ENCODE measurements around the gene ZNF555.

Gene ZNF555

GRCh38 chr19:2822846-2823245 lies 18.4 kb upstream of the ZNF555 start:
- in situ Hi-C loops (cut with MboI; ENCODE audit: low sequenced_read_pairs): no loop called here

GRCh38 chr19:2823646-2824045 lies 17.6 kb upstream of the ZNF555 start:
- in situ Hi-C loops (cut with MboI; ENCODE audit: low sequenced_read_pairs): no loop called here

GRCh38 chr19:2824129-2824528 lies 17.1 kb upstream of the ZNF555 start:
- in situ Hi-C loops (cut with MboI; ENCODE audit: low sequenced_read_pairs): no loop called here

GRCh38 chr19:2827022-2827421 lies 14.3 kb upstream of the ZNF555 start:
- in situ Hi-C loops (cut with MboI; ENCODE audit: low sequenced_read_pairs): no loop called here

- in situ Hi-C loops (cut with MboI; ENCODE audit: low sequenced_read_pairs): no loop called here
Observed at GRCh38 chr19:2827840-2828489, 13.3 kb upstream of the ZNF555 start.

- in situ Hi-C loops (cut with MboI; ENCODE audit: low sequenced_read_pairs): no loop called here
Observed at GRCh38 chr19:2834294-2834871, 6.9 kb upstream of the ZNF555 start.

GRCh38 chr19:2837430-2837829 lies 3.8 kb upstream of the ZNF555 start:
- in situ Hi-C loops (cut with MboI; ENCODE audit: low sequenced_read_pairs): no loop called here

- in situ Hi-C loops (cut with MboI; ENCODE audit: low sequenced_read_pairs): no loop called here
Observed at GRCh38 chr19:2841855-2842574, 740 bp downstream of the ZNF555 start.

- in situ Hi-C loops (cut with MboI; ENCODE audit: low sequenced_read_pairs): no loop called here
Observed at GRCh38 chr19:2845107-2845506, 3.8 kb downstream of the ZNF555 start.

GRCh38 chr19:2846180-2846894 lies 5.1 kb downstream of the ZNF555 start:
- in situ Hi-C loops (cut with MboI; ENCODE audit: low sequenced_read_pairs): no loop called here

GRCh38 chr19:2847507-2847906 lies 6.2 kb downstream of the ZNF555 start:
- in situ Hi-C loops (cut with MboI; ENCODE audit: low sequenced_read_pairs): no loop called here

- in situ Hi-C loops (cut with MboI; ENCODE audit: low sequenced_read_pairs): no loop called here
Observed at GRCh38 chr19:2848616-2849015, 7.3 kb downstream of the ZNF555 start.

- in situ Hi-C loops (cut with MboI; ENCODE audit: low sequenced_read_pairs): no loop called here
Observed at GRCh38 chr19:2850256-2850925, 9.1 kb downstream of the ZNF555 start.

GRCh38 chr19:2852598-2852997 lies 11.3 kb downstream of the ZNF555 start:
- in situ Hi-C loops (cut with MboI; ENCODE audit: low sequenced_read_pairs): no loop called here

- in situ Hi-C loops (cut with MboI; ENCODE audit: low sequenced_read_pairs): no loop called here
Observed at GRCh38 chr19:2853015-2853606, 11.8 kb downstream of the ZNF555 start.

- in situ Hi-C loops (cut with MboI; ENCODE audit: low sequenced_read_pairs): no loop called here
Observed at GRCh38 chr19:2854849-2855248, 13.6 kb downstream of the ZNF555 start.

GRCh38 chr19:2856457-2857050 lies 15.3 kb downstream of the ZNF555 start:
- in situ Hi-C loops (cut with MboI; ENCODE audit: low sequenced_read_pairs): no loop called here

- in situ Hi-C loops (cut with MboI; ENCODE audit: low sequenced_read_pairs): no loop called here
Observed at GRCh38 chr19:2858864-2859263, 17.6 kb downstream of the ZNF555 start.

- in situ Hi-C loops (cut with MboI; ENCODE audit: low sequenced_read_pairs): no loop called here
Observed at GRCh38 chr19:2863816-2864215, 22.5 kb downstream of the ZNF555 start.

GRCh38 chr19:2865334-2866100 lies 24.2 kb downstream of the ZNF555 start:
- in situ Hi-C loops (cut with MboI; ENCODE audit: low sequenced_read_pairs): no loop called here

All from hTERT RPE-1 (cell line).